C1 segment of cervical spinal cord (tissue), 14 donors: ENCODE results near the gene MLX.

Experiments
- DNase-seq, 14 donors: peaks; one replicate each; lab custom pipeline; 2025; lab: John Stamatoyannopoulos, UW

MLX gene

GRCh38 chr17:42566883-42567573 is at the start of gene MLX:
MLX (plus strand) TSS chr17:42567100; CDS start chr17:42567125, 25 bp downstream.
- DNase-seq: peak; percentile 68 to 93 (median 84)

- DNase-seq: peak in 12 of 14 donors; percentile 18 to 77 (median 60)
Measured at GRCh38 chr17:42517516-42517915, 49.4 kb upstream of the MLX start.

GRCh38 chr17:42518046-42518754 is 48.7 kb upstream of the MLX start:
- DNase-seq: peak in 9 of 14 donors; percentile 19 to 74 (median 37)

GRCh38 chr17:42518755-42519545 is 48.0 kb upstream of the MLX start:
- no peak for DNase-seq

- DNase-seq: peak in 12 of 14 donors; percentile 10 to 84 (median 66)
Measured at GRCh38 chr17:42519546-42520491, 47.1 kb upstream of the MLX start.

GRCh38 chr17:42520540-42520951 is 46.4 kb upstream of the MLX start:
- DNase-seq: no peak

- peak in 1 of 14 donors; percentile 17 for DNase-seq
Measured at GRCh38 chr17:42521036-42521435, 45.9 kb upstream of the MLX start.

GRCh38 chr17:42521666-42522262 is 45.1 kb upstream of the MLX start:
- no peak for DNase-seq

- no peak for DNase-seq
Measured at GRCh38 chr17:42522263-42522790, 44.6 kb upstream of the MLX start.

- DNase-seq: no peak
Measured at GRCh38 chr17:42522798-42523278, 44.1 kb upstream of the MLX start.

- DNase-seq: no peak
Measured at GRCh38 chr17:42525221-42525620, 41.7 kb upstream of the MLX start.

- no peak for DNase-seq
Measured at GRCh38 chr17:42526031-42526444, 40.9 kb upstream of the MLX start.

GRCh38 chr17:42527932-42528331 is 39.0 kb upstream of the MLX start:
- no peak for DNase-seq

- no peak for DNase-seq
Measured at GRCh38 chr17:42529061-42529460, 37.8 kb upstream of the MLX start.

GRCh38 chr17:42530952-42531454 is 35.9 kb upstream of the MLX start:
- no peak for DNase-seq

- peak in 9 of 14 donors; percentile 14 to 68 (median 36) for DNase-seq
Measured at GRCh38 chr17:42531455-42532354, 35.2 kb upstream of the MLX start.

GRCh38 chr17:42535155-42536047 is 31.5 kb upstream of the MLX start:
- peak in 6 of 14 donors; percentile 8 to 54 (median 35) for DNase-seq

- peak; percentile 57 to 98 (median 92) for DNase-seq
Measured at GRCh38 chr17:42536048-42536371, 30.9 kb upstream of the MLX start, which contains the start of gene NAGLU. NAGLU (plus strand) TSS chr17:42536241; CDS start chr17:42536273, 32 bp downstream.
